Measurements from ENCODE around the gene KLHL17. TPM values are rescaled to one million over a fixed set of nuclear protein-coding genes. Genes with fewer than 3 reads are reported as not detected.
A peak's percentile ranks its signal among the peaks of the same experiment; 100 is the strongest.

The KLHL17 gene
- polyA plus RNA-seq, 3 donors = 7.7 to 14.0 (median 13.6) TPM

- DNase-seq (ENCODE audit: extremely low read depth in 1 of 11, low read depth in 9 of 11, low spot score in 4 of 11) = no peak
These were observed 40.4 kb upstream of the KLHL17 start for GRCh38 chr1:920010-920409.

- DNase-seq (ENCODE audit: extremely low read depth in 1 of 11, low read depth in 9 of 11, low spot score in 4 of 11) = no peak
These were observed 39.9 kb upstream of the KLHL17 start for GRCh38 chr1:920521-920920.

GRCh38 chr1:921011-921837, 39.2 kb upstream of the KLHL17 start:
- DNase-seq (ENCODE audit: extremely low read depth in 1 of 11, low read depth in 9 of 11, low spot score in 4 of 11) = peak in 9 of 11 donors; percentile 72 to 91 (median 87)

GRCh38 chr1:923131-923990, 37.0 kb upstream of the KLHL17 start, which contains the start of gene SAMD11:
TSS of gene SAMD11 (plus strand) at chr1:923923. CDS start at chr1:924432, 509 bp downstream.
- peak in 6 of 11 donors; percentile 82 to 93 (median 90) for DNase-seq (ENCODE audit: extremely low read depth in 1 of 11, low read depth in 9 of 11, low spot score in 4 of 11)

GRCh38 chr1:923991-924655, 36.3 kb upstream of the KLHL17 start:
- no peak for DNase-seq (ENCODE audit: extremely low read depth in 1 of 11, low read depth in 9 of 11, low spot score in 4 of 11)

GRCh38 chr1:924656-925560, 35.5 kb upstream of the KLHL17 start:
- DNase-seq (ENCODE audit: extremely low read depth in 1 of 11, low read depth in 9 of 11, low spot score in 4 of 11) = no peak

GRCh38 chr1:925561-926421, 34.6 kb upstream of the KLHL17 start:
- DNase-seq (ENCODE audit: extremely low read depth in 1 of 11, low read depth in 9 of 11, low spot score in 4 of 11) = no peak

GRCh38 chr1:927234-927633, 33.1 kb upstream of the KLHL17 start:
- no peak for DNase-seq (ENCODE audit: extremely low read depth in 1 of 11, low read depth in 9 of 11, low spot score in 4 of 11)

GRCh38 chr1:927748-928147, 32.6 kb upstream of the KLHL17 start:
- DNase-seq (ENCODE audit: extremely low read depth in 1 of 11, low read depth in 9 of 11, low spot score in 4 of 11) = no peak

GRCh38 chr1:928825-929661, 31.3 kb upstream of the KLHL17 start:
- no peak for DNase-seq (ENCODE audit: extremely low read depth in 1 of 11, low read depth in 9 of 11, low spot score in 4 of 11)

GRCh38 chr1:929712-930632, 30.4 kb upstream of the KLHL17 start:
- DNase-seq (ENCODE audit: extremely low read depth in 1 of 11, low read depth in 9 of 11, low spot score in 4 of 11) = no peak

- DNase-seq (ENCODE audit: extremely low read depth in 1 of 11, low read depth in 9 of 11, low spot score in 4 of 11) = no peak
These were observed 29.7 kb upstream of the KLHL17 start for GRCh38 chr1:930633-931138.

GRCh38 chr1:931380-932172, 28.8 kb upstream of the KLHL17 start:
- no peak for DNase-seq (ENCODE audit: extremely low read depth in 1 of 11, low read depth in 9 of 11, low spot score in 4 of 11)

GRCh38 chr1:932173-932510, 28.2 kb upstream of the KLHL17 start:
- no peak for DNase-seq (ENCODE audit: extremely low read depth in 1 of 11, low read depth in 9 of 11, low spot score in 4 of 11)

Data from renal cortex interstitium (tissue), 11 donors.